GM23338 (cell line): ENCODE results near the gene EPHA6.

ENCODE experiments used
- CREB1 ChIP-seq: fragments of 250-450 bp; sonication (Bioruptor Pico); IDR thresholded peaks from 2 replicates; pipeline ENCODE4 v1.5.0; 2020; ENCODE audit warnings: low read depth, mild to moderate bottlenecking, moderate library complexity
- CTCF ChIP-seq, 2 experiments: fragments of 200-600 bp in 1 of 2; sonication (generic) in 1 of 2; conservative IDR thresholded peaks; 2 replicates each; pipeline versions ENCODE4 v1.5.1 to v1.6.1; 2016 to 2017; ENCODE audit warnings: antibody characterized with exemption in 2 of 2, low read depth in 2 of 2, mild to moderate bottlenecking in 2 of 2, moderate library complexity in 1 of 2
- EZH2 ChIP-seq: fragments of 200-600 bp; sonication (generic); IDR thresholded peaks from one replicate; pipeline ENCODE4 v1.8.0; 2017; ENCODE audit warnings: antibody characterized with exemption, mild to moderate bottlenecking, low read depth; ENCODE audit not compliant: unreplicated experiment
- EZH2phosphoT487 ChIP-seq: fragments of 200-600 bp; sonication (generic); IDR thresholded peaks from one replicate; pipeline ENCODE4 v1.8.1; 2018; ENCODE audit warnings: antibody characterized with exemption; ENCODE audit not compliant: unreplicated experiment
- NANOG ChIP-seq: IDR thresholded peaks from 2 replicates; pipeline ENCODE4 v1.6.1; 2016; ENCODE audit warnings: antibody characterized with exemption, borderline replicate concordance
- POLR2AphosphoS5 ChIP-seq: IDR thresholded peaks from 2 replicates; pipeline ENCODE4 v1.6.1; 2016; ENCODE audit warnings: antibody characterized with exemption, low read depth
- REST ChIP-seq: IDR thresholded peaks from one replicate; pipeline ENCODE4 v1.6.1; 2018; ENCODE audit warnings: antibody characterized with exemption; ENCODE audit not compliant: unreplicated experiment
- STAT1 ChIP-seq: IDR thresholded peaks from one replicate; pipeline ENCODE4 v1.6.1; 2016; ENCODE audit warnings: antibody characterized with exemption; ENCODE audit not compliant: unreplicated experiment
- ZNF114 ChIP-seq: fragments of 250-450 bp; sonication (Bioruptor Pico); IDR thresholded peaks from 2 replicates; pipeline ENCODE4 v1.5.0; 2020; ENCODE audit warnings: mild to moderate bottlenecking, moderate library complexity

DNA sequence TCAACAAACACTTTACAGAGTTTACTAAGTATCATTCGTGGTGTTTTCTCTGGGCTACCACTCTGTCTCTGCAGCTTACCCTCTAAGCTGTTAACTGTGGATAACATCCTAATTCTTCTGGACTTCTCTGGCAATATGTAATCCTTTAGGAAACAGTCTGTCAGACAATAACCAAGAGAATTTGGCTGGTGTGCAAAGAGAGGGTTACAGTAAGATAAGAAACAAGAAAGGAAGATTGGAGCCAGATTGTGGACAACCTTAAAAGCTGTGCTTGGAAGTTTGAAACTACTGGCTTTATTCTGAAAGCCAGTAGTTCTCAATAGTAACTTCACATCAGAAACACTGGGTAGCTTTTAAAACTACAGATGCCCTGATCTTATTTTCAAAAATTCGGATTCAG lies 950.9 kb downstream of the EPHA6 start:
- TF ChIP-seq EZH2 (no peak), STAT1 (no peak), CTCF (conservative IDR thresholded peaks at IDR 0.05; ENCODE audit: low read depth in 2 of 2) (no peak), CREB1 (CRISPR knock-in tag) (no peak), REST (no peak), POLR2AphosphoS5 (no peak), NANOG (no peak), EZH2phosphoT487 (no peak), ZNF114 (CRISPR knock-in tag) (no peak)
